Duodenal mucosa (tissue), 2 donors: ENCODE data around the gene PTCRA.
"Not testable (repeated sequence)": the region's sequence is repeated elsewhere in the genome, so short reads cannot be mapped to it uniquely, and the experiment has no call there.

Source experiments
- H3K27ac ChIP-seq: one replicate; pipeline ENCODE4 v1.7.0; 2013; ENCODE audit warnings: low read depth, low read length
- H3K27me3 ChIP-seq, 2 donors: one replicate each; pipeline ENCODE4 v1.7.0; 2013; ENCODE audit warnings: low read length in 2 of 2, control low read depth in 1 of 2; ENCODE audit not compliant: insufficient read depth in 2 of 2, control insufficient read depth in 1 of 2
- H3K36me3 ChIP-seq, 2 donors: one replicate each; pipeline ENCODE4 v1.7.0; 2013; ENCODE audit warnings: low read length in 2 of 2, control low read depth in 1 of 2; ENCODE audit not compliant: insufficient read depth in 2 of 2, control insufficient read depth in 1 of 2
- H3K4me1 ChIP-seq, 2 donors: one replicate each; pipeline ENCODE4 v1.7.0; 2013; ENCODE audit warnings: low read length in 2 of 2, control low read depth in 1 of 2; ENCODE audit not compliant: insufficient read depth in 2 of 2, control insufficient read depth in 1 of 2
- H3K4me3 ChIP-seq, 2 donors: one replicate each; pipeline ENCODE4 v1.7.0; 2013; ENCODE audit warnings: low read length in 2 of 2, low read depth in 1 of 2
- H3K9ac ChIP-seq, 2 donors: one replicate each; pipeline ENCODE4 v1.7.0; 2013; ENCODE audit warnings: low read length in 2 of 2, low read depth in 1 of 2
- H3K9me3 ChIP-seq, 2 donors: one replicate each; pipeline ENCODE4 v1.7.0; 2013; ENCODE audit warnings: low read length in 2 of 2, control low read depth in 1 of 2; ENCODE audit not compliant: control insufficient read depth in 1 of 2

PTCRA gene

DNA sequence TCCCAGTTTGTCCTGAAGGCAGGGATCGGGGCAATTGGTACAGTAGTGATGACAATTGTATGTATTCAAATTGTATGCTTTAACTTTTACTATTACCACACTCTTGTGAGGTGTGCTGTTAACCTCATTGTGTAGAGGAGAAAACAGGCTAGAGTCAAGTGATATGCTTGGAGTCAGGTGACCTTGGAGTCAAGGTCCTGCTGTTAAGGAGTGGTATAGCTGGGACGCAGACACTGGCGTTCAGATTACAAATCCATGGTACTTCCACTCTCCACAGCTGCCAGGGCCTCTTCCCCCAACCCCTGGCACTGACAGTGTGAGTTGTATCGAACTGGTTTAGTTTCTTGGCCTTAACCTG lies 23.9 kb downstream of the PTCRA start:
- H3K9ac ChIP-seq: no peak overlapping the region
- H3K27me3 ChIP-seq: no peaks in the 10 kb centered on the region
- H3K36me3 ChIP-seq: peaks cover 33 to 56% of the 10 kb centered on the region in 2 donors
- H3K4me1 ChIP-seq: peaks cover 0 to 6% of the 10 kb centered on the region in 2 donors
- H3K9me3 ChIP-seq: no peaks in the 10 kb centered on the region
- no peak overlapping the region for H3K27ac ChIP-seq
- no peak overlapping the region for H3K4me3 ChIP-seq

DNA sequence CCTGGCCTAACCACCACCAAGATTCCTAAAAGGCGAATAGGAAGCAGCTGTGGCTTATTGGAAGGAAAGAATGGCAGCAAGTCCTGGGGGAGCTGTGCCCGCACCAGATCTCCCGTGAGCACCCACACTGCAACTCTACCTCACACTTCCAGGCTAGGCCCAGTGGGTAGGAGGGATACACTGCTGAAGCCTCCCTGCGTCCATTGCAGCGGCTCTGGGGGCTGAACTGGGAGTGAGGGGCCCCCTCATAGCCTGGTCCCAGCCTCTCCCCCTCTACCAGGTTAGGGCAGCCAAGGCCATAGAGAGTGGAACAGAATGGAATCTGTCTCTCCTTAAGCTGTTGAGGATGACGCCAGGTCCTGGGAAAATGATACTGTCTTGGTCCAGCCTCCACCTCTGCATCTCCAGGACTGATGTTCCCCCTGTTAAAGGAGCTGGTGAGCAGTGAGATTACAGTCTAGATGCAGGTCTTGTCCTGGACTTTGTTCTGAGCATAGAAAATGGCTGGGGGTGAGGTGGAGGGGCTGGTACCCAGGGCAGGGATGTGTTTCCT lies 24.7 kb downstream of the PTCRA start:
- Histone ChIP-seq H3K9me3 (no peaks in the 10 kb centered on the region), H3K27ac (no peak overlapping the region), H3K4me1 (peaks cover 0 to 6% of the 10 kb centered on the region in 2 donors), H3K9ac (no peak overlapping the region), H3K36me3 (peaks cover 28 to 52% of the 10 kb centered on the region in 2 donors), H3K4me3 (no peak overlapping the region), H3K27me3 (no peaks in the 10 kb centered on the region)

DNA sequence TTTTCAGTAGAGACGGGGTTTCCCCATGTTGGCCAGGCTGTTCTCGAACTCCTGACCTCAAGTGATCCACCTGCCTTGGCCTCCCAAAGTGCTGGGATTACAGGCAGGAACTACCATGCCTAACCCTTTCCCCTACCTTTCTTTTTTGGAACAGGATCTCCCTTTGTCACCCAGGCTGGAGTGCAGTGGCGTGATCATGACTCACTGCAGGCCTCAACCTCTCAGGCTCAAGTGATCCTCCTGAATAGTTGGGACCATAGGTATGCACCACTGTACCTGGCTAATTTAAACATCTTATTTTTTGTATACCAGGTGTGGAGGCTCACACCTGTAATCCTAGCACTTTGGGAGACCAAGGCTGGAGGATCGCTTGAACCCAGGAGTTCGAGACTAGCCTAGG lies 25.5 kb downstream of the PTCRA start:
- not testable (repeated sequence) for H3K27me3 ChIP-seq, H3K27ac ChIP-seq, H3K4me3 ChIP-seq, H3K4me1 ChIP-seq, H3K9ac ChIP-seq, H3K9me3 ChIP-seq
- peaks cover 22 to 44% of the 10 kb centered on the region in 2 donors for H3K36me3 ChIP-seq

DNA sequence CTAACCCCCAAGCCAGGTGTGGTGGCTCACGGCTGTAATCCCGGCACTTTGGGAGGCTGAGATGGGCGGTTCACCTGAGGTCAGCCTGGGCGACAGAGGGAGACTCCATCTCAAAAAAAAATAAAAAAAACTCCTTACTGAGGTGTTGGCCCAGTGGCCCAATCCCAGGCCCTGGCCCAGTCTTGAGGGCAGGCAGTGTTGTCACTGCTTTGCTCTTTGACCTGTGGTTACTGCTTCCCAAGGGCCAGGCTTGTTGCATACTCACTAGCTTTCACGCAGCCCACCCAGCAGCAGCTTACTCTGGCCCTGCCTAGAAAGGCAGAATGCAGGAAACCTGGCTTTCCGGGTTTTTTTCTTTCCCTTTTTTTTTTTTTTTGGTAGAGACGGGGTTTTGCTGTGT lies 26.6 kb downstream of the PTCRA start:
- Histone ChIP-seq H3K36me3 (peaks cover 14 to 37% of the 10 kb centered on the region in 2 donors), H3K27me3 (no peaks in the 10 kb centered on the region), H3K27ac (no peak overlapping the region), H3K4me3 (no peak overlapping the region), H3K9ac (no peak overlapping the region), H3K9me3 (no peaks in the 10 kb centered on the region), H3K4me1 (peaks cover 0 to 6% of the 10 kb centered on the region in 2 donors)

DNA sequence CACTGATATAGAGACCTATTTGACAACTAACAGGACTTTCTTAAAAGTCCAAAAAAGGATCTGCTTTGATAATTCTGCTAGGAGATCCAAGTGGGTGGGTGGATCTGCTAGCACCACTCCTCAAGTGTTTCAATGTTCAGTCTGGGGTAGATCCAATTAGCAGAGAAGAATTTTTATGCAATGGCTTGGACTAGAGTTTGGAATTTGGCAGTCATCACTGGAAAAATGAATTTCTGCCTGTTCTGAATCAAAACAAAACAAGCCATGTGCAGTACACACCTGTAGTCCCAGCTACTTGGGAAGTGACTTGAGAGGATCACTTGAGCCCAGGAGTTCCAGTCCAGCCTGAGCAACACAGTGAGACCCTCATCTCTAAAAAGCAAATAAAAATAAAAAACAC lies 32.1 kb downstream of the PTCRA start:
- H3K4me1 ChIP-seq: no peaks in the 10 kb centered on the region
- no peak overlapping the region for H3K27ac ChIP-seq
- H3K36me3 ChIP-seq: peaks cover 0 to 3% of the 10 kb centered on the region in 2 donors

DNA sequence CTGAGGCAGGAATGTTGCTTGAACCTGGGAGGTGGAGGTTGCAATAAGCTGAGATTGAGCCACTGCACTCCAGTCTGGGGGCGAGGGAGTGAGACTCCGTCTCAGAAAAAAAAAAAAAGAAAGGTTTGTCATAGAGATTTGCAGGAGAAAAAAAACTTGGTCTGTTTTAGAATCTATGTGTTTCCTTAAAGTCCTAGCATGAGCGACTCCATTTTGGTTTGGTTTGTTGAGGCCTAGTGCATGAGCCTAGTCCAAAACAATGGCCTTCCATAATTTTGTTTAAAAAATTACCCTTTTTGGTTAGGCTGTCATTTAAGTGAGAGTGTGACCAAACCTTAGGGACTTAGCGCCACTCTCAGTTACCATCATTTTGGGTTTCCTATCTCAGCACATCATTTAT lies 36.5 kb downstream of the PTCRA start:
- no peak overlapping the region for H3K27ac ChIP-seq
- H3K27me3 ChIP-seq: no peaks in the 10 kb centered on the region
- no peak overlapping the region for H3K4me3 ChIP-seq
- no peaks in the 10 kb centered on the region for H3K9me3 ChIP-seq
- no peak overlapping the region for H3K9ac ChIP-seq
- H3K4me1 ChIP-seq: no peaks in the 10 kb centered on the region
- H3K36me3 ChIP-seq: no peaks in the 10 kb centered on the region

More for the DNA sequence above, 32.1 kb downstream of the PTCRA start:
- no peaks in the 10 kb centered on the region for H3K27me3 ChIP-seq
- no peak overlapping the region for H3K4me3 ChIP-seq
- H3K9ac ChIP-seq: no peak overlapping the region
- no peaks in the 10 kb centered on the region for H3K9me3 ChIP-seq

DNA sequence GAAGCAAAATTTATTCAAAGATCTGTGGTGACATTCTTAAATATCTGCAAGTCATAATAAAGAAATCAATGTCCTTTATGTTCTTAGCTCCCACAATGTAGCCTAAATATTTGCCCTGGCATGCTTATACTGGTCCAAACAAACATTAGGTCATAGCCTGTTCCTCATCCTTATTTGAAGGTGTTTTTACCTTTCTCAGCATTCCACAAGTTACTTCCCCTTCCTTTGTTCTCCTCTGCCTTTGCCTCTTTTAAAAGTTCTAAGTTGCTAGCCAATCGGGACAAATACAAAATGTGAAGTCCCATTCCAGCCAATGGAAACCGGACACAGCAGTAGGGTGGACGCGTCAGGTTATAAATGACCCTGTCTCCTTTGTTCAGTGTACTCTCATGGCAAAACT lies 38.6 kb downstream of the PTCRA start:
- H3K4me1 ChIP-seq, H3K9me3 ChIP-seq, H3K27ac ChIP-seq, H3K27me3 ChIP-seq, H3K4me3 ChIP-seq, H3K36me3 ChIP-seq, H3K9ac ChIP-seq: not testable (repeated sequence)

DNA sequence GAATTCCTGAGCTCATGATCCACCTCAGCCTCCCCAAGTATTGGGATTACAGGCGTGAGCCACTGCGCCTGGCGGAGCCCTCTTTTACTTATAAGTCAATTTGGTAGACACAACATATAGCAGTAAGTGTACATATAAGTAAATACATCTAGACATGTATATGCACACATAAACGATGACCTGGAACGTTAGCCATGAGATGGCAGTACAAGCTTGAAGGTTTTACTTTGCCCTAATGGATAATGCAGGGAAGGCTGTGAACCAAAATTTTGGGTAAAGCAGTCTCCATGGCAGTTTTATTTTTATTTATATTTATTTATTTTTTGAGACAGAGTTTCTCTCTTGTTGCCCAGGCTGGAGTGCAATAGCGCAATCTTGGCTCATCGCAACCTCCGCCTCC lies 42.3 kb downstream of the PTCRA start:
- H3K27me3 ChIP-seq: no peaks in the 10 kb centered on the region
- H3K9ac ChIP-seq: no peak overlapping the region
- no peak overlapping the region for H3K4me3 ChIP-seq
- peaks cover 4 to 8% of the 10 kb centered on the region in 2 donors for H3K36me3 ChIP-seq
- no peak overlapping the region for H3K27ac ChIP-seq
- peaks cover 6 to 19% of the 10 kb centered on the region in 2 donors for H3K4me1 ChIP-seq
- no peaks in the 10 kb centered on the region for H3K9me3 ChIP-seq

DNA sequence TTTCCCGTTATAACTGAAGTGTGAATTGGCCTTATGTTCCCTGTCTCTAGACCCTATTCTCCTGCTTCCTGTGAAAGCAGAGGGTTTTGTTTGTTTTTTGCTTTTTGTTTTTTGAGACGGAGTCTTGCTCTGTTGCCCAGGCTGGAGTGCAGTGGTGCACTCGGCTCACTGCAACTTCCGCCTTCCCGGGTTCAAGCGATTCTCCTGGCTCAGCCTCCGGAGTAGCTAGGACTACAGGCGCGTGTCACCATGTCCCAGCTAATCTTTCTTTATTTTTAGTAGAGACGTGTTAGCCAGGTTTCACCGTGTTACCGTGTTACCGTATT lies 44.0 kb downstream of the PTCRA start:
- Histone ChIP-seq H3K4me1 (peaks cover 6 to 19% of the 10 kb centered on the region in 2 donors), H3K27me3 (no peaks in the 10 kb centered on the region), H3K9ac (peak overlapping the region; percentile 33 to 54), H3K4me3 (peak overlapping the region; percentile 74 to 78), H3K9me3 (no peaks in the 10 kb centered on the region), H3K27ac (no peak overlapping the region), H3K36me3 (peaks cover 13 to 19% of the 10 kb centered on the region in 2 donors)

DNA sequence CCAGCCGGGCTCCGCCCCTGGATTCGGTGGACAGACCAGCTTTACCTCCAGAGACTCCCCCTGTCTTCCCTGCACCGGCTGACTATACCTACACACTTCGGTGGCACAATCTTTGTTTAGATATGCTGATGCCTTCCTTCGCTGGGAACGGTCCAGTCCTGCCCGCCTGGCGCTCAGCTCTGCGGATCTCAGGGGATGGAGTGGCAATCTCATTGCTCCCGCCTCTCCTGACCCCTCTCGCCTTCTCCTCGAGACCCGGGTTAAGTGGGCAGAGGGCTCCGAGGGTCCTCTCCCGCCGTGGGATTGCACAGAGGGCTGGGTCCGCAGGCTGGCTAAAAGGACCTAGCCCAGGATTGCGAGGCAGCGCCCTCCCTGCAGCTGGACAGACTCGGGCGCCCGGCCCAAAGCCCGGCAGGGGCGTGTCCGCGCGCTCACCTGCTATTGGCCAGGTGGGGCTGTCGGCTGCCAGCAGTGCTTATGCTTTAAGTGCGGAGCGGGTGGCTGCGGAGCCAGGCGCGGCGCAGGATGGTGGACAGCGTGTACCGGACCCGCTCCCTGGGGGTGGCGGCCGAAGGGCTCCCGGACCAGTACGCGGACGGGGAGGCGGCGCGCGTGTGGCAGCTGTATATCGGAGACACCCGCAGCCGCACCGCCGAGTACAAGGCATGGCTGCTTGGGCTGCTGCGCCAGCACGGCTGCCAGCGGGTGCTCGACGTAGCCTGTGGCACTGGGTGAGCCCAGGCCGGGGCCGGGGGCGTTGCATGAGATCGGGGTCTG lies 44.6 kb downstream of the PTCRA start, which contains the start of gene GNMT:
TSS of gene GNMT (plus strand) at position 512 of the 777 bp plus-strand sequence. CDS start at position 526, 14 bp downstream.
- H3K36me3 ChIP-seq: peaks cover 14 to 24% of the 10 kb centered on the region in 2 donors
- no peaks in the 10 kb centered on the region for H3K9me3 ChIP-seq
- peak within 1 kb of the TSS; percentile 74 to 78 for H3K4me3 ChIP-seq
- H3K9ac ChIP-seq: peak within 1 kb of the TSS; percentile 33 to 54
- H3K4me1 ChIP-seq: peaks cover 6 to 19% of the 10 kb centered on the region in 2 donors
- no peak within 1 kb of the TSS for H3K27ac ChIP-seq
- no peaks in the 10 kb centered on the region for H3K27me3 ChIP-seq
